Measurements from ENCODE around the gene SLC5A2. TPM values are rescaled to one million over a fixed set of nuclear protein-coding genes. Genes with fewer than 3 reads are reported as not detected.
A peak's percentile ranks its signal among the peaks of the same experiment; 100 is the strongest.
"Not testable (repeated sequence)": the region's sequence is repeated elsewhere in the genome, so short reads cannot be mapped to it uniquely, and the experiment has no call there.

SLC5A2 gene
- total and polyA plus RNA-seq, 4 experiments from 2014 or later = 0.12 to 4.5 (median 2.8) TPM

DNA sequence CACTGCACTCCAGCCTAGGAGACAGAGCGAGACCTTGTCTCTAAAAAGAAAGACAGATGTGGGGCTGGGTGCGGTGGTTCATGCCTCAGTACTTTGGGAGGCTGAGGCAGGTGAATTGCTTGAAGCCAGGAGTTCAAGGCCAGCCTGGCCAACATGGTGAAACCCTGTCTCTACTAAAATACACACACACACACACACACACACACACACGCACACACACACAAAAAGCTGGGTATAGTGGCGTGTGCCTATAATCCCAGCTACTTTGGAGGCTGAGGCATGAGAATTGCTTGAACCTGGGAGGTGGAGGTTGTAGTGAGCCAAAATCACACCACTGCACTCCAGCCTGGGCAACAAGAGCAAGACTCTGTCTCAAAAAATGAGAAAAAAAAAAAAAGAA is 1.1 kb downstream of the SLC5A2 start:
- peaks cover 2 to 25% (median 15%) of the 10 kb centered on the region in 4 donors for H3K4me1 Mint-ChIP-seq
- DNase-seq; CTCF ChIA-PET (ENCODE audit: partially characterized antibody); H3K4me3 Mint-ChIP-seq; H3K9me3 Mint-ChIP-seq; H3K27ac Mint-ChIP-seq; intact Hi-C loops (cut with micrococcal nuclease); POLR2A ChIA-PET (ENCODE audit: partially characterized antibody); H3K4me3 ChIP-seq (ENCODE audit: low read length in 2 of 2); H3K27ac ChIP-seq (ENCODE audit: low read depth, low read length); H3K36me3 ChIP-seq (ENCODE audit: insufficient read depth, low read length); H3K27me3 ChIP-seq (ENCODE audit: insufficient read depth, low read length); H3K9me3 ChIP-seq (ENCODE audit: control insufficient read depth in 1 of 2, low read length in 2 of 2); H3K27me3 Mint-ChIP-seq; H3K36me3 Mint-ChIP-seq: not testable (repeated sequence)
- H3K4me1 ChIP-seq (ENCODE audit: insufficient read depth, low read length) = peaks cover 13% of the 10 kb centered on the region

DNA sequence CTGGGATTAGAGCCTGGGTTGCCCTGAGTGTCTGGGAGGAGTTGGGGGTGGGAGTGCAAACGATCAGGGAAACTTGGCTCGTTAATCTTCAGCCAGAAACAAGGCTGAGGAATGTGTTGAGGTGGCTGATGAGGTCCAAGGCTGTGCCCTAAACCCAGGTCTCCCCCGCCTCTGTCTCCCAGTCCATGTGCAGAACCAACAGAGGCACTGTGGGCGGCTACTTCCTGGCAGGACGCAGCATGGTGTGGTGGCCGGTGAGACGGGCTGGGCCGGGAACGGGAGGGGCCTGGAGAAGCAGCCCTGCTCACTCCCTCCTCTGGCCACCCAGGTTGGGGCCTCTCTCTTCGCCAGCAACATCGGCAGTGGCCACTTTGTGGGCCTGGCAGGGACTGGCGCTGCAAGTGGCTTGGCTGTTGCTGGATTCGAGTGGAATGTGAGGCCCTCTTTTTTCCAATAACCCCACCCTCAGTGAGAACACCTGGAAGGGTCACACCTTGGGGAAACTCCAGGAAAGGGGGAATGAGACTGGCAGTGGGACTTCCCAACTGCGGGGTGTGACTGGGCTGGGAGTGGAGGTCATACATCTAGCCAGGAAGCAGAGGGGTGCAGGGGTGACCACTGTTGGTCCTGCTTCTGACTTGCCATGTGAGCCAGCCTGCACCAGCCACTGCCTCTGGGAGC is 1.7 kb downstream of the SLC5A2 start:
- intact Hi-C loops (cut with micrococcal nuclease) = no loop called here
- POLR2A ChIA-PET (ENCODE audit: partially characterized antibody) = interaction anchor here (5.5 to 7.6 kb wide), 2 partner anchors 8 to 25 kb away, joined by 69 to 75 read pairs; partner anchors contain the start of gene ARMC5
- H3K27me3 ChIP-seq (ENCODE audit: insufficient read depth, low read length) = no peaks in the 10 kb centered on the region
- H3K4me1 ChIP-seq (ENCODE audit: insufficient read depth, low read length) = peaks cover 13% of the 10 kb centered on the region
- H3K36me3 Mint-ChIP-seq = peaks cover 0 to 5% of the 10 kb centered on the region in 2 donors
- no peak overlapping the region for H3K27ac ChIP-seq (ENCODE audit: low read depth, low read length)
- peak overlapping the region in 1 of 7 donors; percentile 71 for H3K27ac Mint-ChIP-seq
- no peaks in the 10 kb centered on the region for H3K36me3 ChIP-seq (ENCODE audit: insufficient read depth, low read length)
- H3K27me3 Mint-ChIP-seq = no peaks in the 10 kb centered on the region
- no peaks in the 10 kb centered on the region for H3K9me3 Mint-ChIP-seq
- no peak for DNase-seq
- no peak overlapping the region for H3K4me3 ChIP-seq (ENCODE audit: low read length in 2 of 2)
- H3K9me3 ChIP-seq (ENCODE audit: control insufficient read depth in 1 of 2, low read length in 2 of 2) = no peaks in the 10 kb centered on the region
- H3K4me3 Mint-ChIP-seq = peak overlapping the region in 2 of 8 donors; percentile 2 to 42
- CTCF ChIA-PET (ENCODE audit: partially characterized antibody) = interaction anchor here (1.1 to 6.9 kb wide), 2 partner anchors 16 to 24 kb away, joined by 3 to 34 read pairs; partner anchors contain the start of gene ARMC5
- H3K4me1 Mint-ChIP-seq = peaks cover 2 to 29% (median 16%) of the 10 kb centered on the region in 4 donors

DNA sequence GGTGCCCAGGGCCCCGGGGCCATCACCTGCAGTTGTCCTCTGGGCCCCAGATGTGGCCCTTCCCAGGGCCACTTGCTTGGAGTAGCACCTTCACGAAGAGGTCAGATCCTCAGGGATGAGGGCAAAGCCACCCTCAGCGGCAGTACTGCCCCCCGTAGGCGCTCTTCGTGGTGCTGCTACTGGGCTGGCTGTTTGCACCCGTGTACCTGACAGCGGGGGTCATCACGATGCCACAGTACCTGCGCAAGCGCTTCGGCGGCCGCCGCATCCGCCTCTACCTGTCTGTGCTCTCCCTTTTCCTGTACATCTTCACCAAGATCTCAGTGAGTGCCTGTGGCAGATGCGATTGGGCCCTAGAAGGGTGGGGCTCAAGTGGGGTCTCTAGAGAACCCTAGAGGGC is 2.6 kb downstream of the SLC5A2 start:
- Mint-ChIP-seq H3K4me1 (peaks cover 2 to 33% (median 16%) of the 10 kb centered on the region in 4 donors), H3K9me3 (no peaks in the 10 kb centered on the region), H3K4me3 (peak overlapping the region in 4 of 8 donors; percentile 36 to 73 (median 46)), H3K27me3 (no peaks in the 10 kb centered on the region), H3K36me3 (peaks cover 0 to 6% of the 10 kb centered on the region in 2 donors), H3K27ac (peak overlapping the region in 1 of 7 donors; percentile 71)
- CTCF ChIA-PET (ENCODE audit: partially characterized antibody) = interaction anchor here (1.1 to 6.9 kb wide), 3 partner anchors 15 to 30 kb away, joined by 3 to 34 read pairs (median 3); partner anchors contain the start of gene ARMC5
- H3K4me1 ChIP-seq (ENCODE audit: insufficient read depth, low read length) = peaks cover 13% of the 10 kb centered on the region
- no peak for DNase-seq
- POLR2A ChIA-PET (ENCODE audit: partially characterized antibody) = interaction anchor here (5.5 to 7.6 kb wide), 3 partner anchors 9 to 26 kb away, joined by 60 to 75 read pairs (median 69); partner anchors contain the start of genes ARMC5 and RUSF1
- H3K27me3 ChIP-seq (ENCODE audit: insufficient read depth, low read length) = no peaks in the 10 kb centered on the region
- H3K4me3 ChIP-seq (ENCODE audit: low read length in 2 of 2) = no peak overlapping the region
- intact Hi-C loops (cut with micrococcal nuclease) = no loop called here
- no peaks in the 10 kb centered on the region for H3K36me3 ChIP-seq (ENCODE audit: insufficient read depth, low read length)
- H3K9me3 ChIP-seq (ENCODE audit: control insufficient read depth in 1 of 2, low read length in 2 of 2) = no peaks in the 10 kb centered on the region
- H3K27ac ChIP-seq (ENCODE audit: low read depth, low read length) = no peak overlapping the region

DNA sequence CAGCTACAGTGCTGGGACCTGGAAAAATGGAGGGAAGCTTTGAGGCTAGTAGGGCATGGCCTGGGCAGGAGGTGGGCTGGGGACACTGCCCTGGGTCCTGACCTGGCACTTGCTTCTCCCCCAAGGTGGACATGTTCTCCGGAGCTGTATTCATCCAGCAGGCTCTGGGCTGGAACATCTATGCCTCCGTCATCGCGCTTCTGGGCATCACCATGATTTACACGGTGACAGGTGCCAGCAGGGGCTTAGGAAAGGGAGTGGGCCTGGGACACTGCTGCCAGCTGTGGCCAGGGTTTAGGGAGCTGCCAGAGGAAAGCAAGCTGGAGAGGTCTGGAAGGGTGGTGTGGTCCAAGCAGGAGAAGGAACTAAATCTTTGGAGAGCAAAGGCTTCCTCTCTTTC is 3.1 kb downstream of the SLC5A2 start:
- H3K27ac Mint-ChIP-seq = no peak overlapping the region
- POLR2A ChIA-PET (ENCODE audit: partially characterized antibody) = interaction anchor here (5.5 to 7.6 kb wide), 3 partner anchors 10 to 27 kb away, joined by 60 to 75 read pairs (median 69); partner anchors contain the start of genes ARMC5 and RUSF1

DNA sequence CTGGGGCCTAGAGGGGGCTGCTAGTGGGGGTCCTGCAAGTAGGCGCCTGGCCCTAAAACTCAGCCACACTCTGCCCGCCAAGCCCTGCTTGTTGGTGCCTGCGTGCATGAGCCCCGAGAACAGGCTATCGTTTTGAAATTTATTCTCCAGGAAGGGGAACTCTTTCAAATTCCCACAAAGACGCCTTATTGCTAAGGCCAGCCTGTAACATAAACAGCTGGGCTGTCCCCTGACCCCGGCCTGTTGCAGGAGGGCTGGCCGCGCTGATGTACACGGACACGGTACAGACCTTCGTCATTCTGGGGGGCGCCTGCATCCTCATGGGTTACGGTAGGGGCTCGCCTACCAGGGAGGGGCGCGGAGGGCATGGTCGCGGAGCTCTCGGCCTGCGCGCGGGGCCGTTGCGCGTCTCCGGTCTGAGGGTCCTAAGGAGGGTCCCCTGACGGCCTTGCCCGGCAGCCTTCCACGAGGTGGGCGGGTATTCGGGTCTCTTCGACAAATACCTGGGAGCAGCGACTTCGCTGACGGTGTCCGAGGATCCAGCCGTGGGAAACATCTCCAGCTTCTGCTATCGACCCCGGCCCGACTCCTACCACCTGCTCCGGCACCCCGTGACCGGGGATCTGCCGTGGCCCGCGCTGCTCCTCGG is 4.3 kb downstream of the SLC5A2 start:
- Mint-ChIP-seq H3K27ac (peak overlapping the region; percentile 71 to 94 (median 92)), H3K36me3 (peaks cover 0 to 14% of the 10 kb centered on the region in 2 donors), H3K9me3 (no peaks in the 10 kb centered on the region), H3K27me3 (no peaks in the 10 kb centered on the region), H3K4me3 (peak overlapping the region; percentile 89 to 95 (median 92)), H3K4me1 (peaks cover 2 to 33% (median 16%) of the 10 kb centered on the region in 4 donors)
- peak in 1 of 5 donors; percentile 42 for DNase-seq
- POLR2A ChIA-PET (ENCODE audit: partially characterized antibody) = interaction anchor here (0.6 to 7.6 kb wide), 11 partner anchors 10 to 414 kb away, joined by 3 to 75 read pairs (median 4); partner anchors contain the start of genes ARMC5, RUSF1 and ZNF668
- no peaks in the 10 kb centered on the region for H3K27me3 ChIP-seq (ENCODE audit: insufficient read depth, low read length)
- H3K36me3 ChIP-seq (ENCODE audit: insufficient read depth, low read length) = no peaks in the 10 kb centered on the region
- peak overlapping the region; percentile 39 for H3K27ac ChIP-seq (ENCODE audit: low read depth, low read length)
- H3K4me1 ChIP-seq (ENCODE audit: insufficient read depth, low read length) = peaks cover 13% of the 10 kb centered on the region
- H3K4me3 ChIP-seq (ENCODE audit: low read length in 2 of 2) = peak overlapping the region; percentile 61 to 77
- CTCF ChIA-PET (ENCODE audit: partially characterized antibody) = interaction anchor here (0.9 to 6.9 kb wide), 5 partner anchors 9 to 208 kb away, joined by 3 to 34 read pairs (median 4); partner anchors contain the start of gene ARMC5
- intact Hi-C loops (cut with micrococcal nuclease) = loop anchor here (1.0 kb wide), 3 partner anchors 11 to 28 kb away; partner anchors contain the start of genes ARMC5 and RUSF1
- no peaks in the 10 kb centered on the region for H3K9me3 ChIP-seq (ENCODE audit: control insufficient read depth in 1 of 2, low read length in 2 of 2)

More for the DNA sequence above, 3.1 kb downstream of the SLC5A2 start:
- H3K27me3 Mint-ChIP-seq = no peaks in the 10 kb centered on the region
- peak overlapping the region; percentile 36 to 94 (median 64) for H3K4me3 Mint-ChIP-seq
- Histone ChIP-seq H3K4me1 (ENCODE audit: insufficient read depth, low read length) (peaks cover 13% of the 10 kb centered on the region), H3K36me3 (ENCODE audit: insufficient read depth, low read length) (no peaks in the 10 kb centered on the region), H3K27me3 (ENCODE audit: insufficient read depth, low read length) (no peaks in the 10 kb centered on the region), H3K9me3 (ENCODE audit: control insufficient read depth in 1 of 2, low read length in 2 of 2) (no peaks in the 10 kb centered on the region), H3K4me3 (ENCODE audit: low read length in 2 of 2) (no peak overlapping the region), H3K27ac (ENCODE audit: low read depth, low read length) (no peak overlapping the region)
- CTCF ChIA-PET (ENCODE audit: partially characterized antibody) = interaction anchor here (1.1 to 6.9 kb wide), 4 partner anchors 11 to 30 kb away, joined by 3 to 34 read pairs (median 4); partner anchors contain the start of gene ARMC5
- peaks cover 2 to 33% (median 16%) of the 10 kb centered on the region in 4 donors for H3K4me1 Mint-ChIP-seq
- intact Hi-C loops (cut with micrococcal nuclease) = no loop called here
- no peaks in the 10 kb centered on the region for H3K9me3 Mint-ChIP-seq
- DNase-seq = no peak
- H3K36me3 Mint-ChIP-seq = peaks cover 0 to 8% of the 10 kb centered on the region in 2 donors

DNA sequence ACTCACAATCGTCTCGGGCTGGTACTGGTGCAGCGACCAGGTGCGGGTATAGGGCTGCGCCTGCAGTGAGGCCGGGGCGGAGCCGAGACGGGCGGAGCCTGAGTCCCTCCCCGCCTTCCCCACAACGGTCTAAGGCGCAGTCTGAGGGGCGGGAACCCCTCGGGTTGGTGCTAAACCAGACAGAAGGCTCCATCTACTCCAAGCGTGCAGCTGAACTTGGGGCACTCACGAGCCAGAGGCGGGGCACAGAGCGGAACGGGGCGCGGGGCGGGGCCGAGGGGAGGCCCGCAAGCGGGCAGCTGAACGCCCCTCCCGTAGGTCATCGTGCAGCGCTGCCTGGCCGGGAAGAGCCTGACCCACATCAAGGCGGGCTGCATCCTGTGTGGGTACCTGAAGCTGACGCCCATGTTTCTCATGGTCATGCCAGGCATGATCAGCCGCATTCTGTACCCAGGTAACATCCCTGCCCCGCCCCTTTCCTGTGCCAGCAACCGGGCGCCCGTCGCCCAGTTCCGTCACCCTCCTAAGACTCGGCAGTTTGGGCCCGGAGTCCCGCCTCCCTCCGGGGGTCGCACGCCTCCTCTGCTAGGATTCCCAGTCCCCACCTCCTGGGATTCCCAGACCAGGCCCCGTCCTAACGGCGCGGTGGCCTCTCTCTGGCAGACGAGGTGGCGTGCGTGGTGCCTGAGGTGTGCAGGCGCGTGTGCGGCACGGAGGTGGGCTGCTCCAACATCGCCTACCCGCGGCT is 5.0 kb downstream of the SLC5A2 start:
- Histone ChIP-seq H3K36me3 (ENCODE audit: insufficient read depth, low read length) (no peaks in the 10 kb centered on the region), H3K4me1 (ENCODE audit: insufficient read depth, low read length) (peaks cover 13% of the 10 kb centered on the region), H3K27me3 (ENCODE audit: insufficient read depth, low read length) (no peaks in the 10 kb centered on the region), H3K4me3 (ENCODE audit: low read length in 2 of 2) (peak overlapping the region; percentile 61 to 77), H3K27ac (ENCODE audit: low read depth, low read length) (peak overlapping the region; percentile 39), H3K9me3 (ENCODE audit: control insufficient read depth in 1 of 2, low read length in 2 of 2) (no peaks in the 10 kb centered on the region)
- POLR2A ChIA-PET (ENCODE audit: partially characterized antibody) = interaction anchor here (0.6 to 7.6 kb wide), 13 partner anchors 9 to 414 kb away, joined by 3 to 75 read pairs (median 4); partner anchors contain the start of genes ARMC5, FUS, RUSF1 and ZNF668
- intact Hi-C loops (cut with micrococcal nuclease) = loop anchor here (1.0 kb wide), 3 partner anchors 12 to 29 kb away; partner anchors contain the start of genes ARMC5 and RUSF1
- peak overlapping the region; percentile 89 to 95 (median 92) for H3K4me3 Mint-ChIP-seq
- H3K27ac Mint-ChIP-seq = peak overlapping the region; percentile 71 to 94 (median 92)
- peaks cover 0 to 18% of the 10 kb centered on the region in 2 donors for H3K36me3 Mint-ChIP-seq
- CTCF ChIA-PET (ENCODE audit: partially characterized antibody) = interaction anchor here (0.9 to 6.9 kb wide), 4 partner anchors 9 to 207 kb away, joined by 3 to 34 read pairs (median 8); partner anchors contain the start of gene ARMC5
- peak; percentile 77 to 90 (median 80) for DNase-seq
- H3K27me3 Mint-ChIP-seq = no peaks in the 10 kb centered on the region
- no peaks in the 10 kb centered on the region for H3K9me3 Mint-ChIP-seq
- H3K4me1 Mint-ChIP-seq = peaks cover 2 to 33% (median 16%) of the 10 kb centered on the region in 4 donors
